Fibroblast of skin of abdomen (primary cell): ENCODE measurements around the gene CLEC4G. TPM values are rescaled to one million over a fixed set of nuclear protein-coding genes. Genes with fewer than 3 reads are reported as not detected.
"Not testable (repeated sequence)": the region's sequence is repeated elsewhere in the genome, so short reads cannot be mapped to it uniquely, and the experiment has no call there.

Experiments
- DNase-seq: peaks from one replicate; pipeline ENCODE4 v3.0.0-alpha.2; 2013
- polyA plus RNA-seq, 2 experiments: library from polyadenylated mRNA; unstranded; fragments of 120-200 nt; gene quantifications; one replicate each; pipeline ENCODE4 v1.2.1, GENCODE V29; 2013; ENCODE audit not compliant: insufficient read length in 2 of 2

Gene CLEC4G
- polyA plus RNA-seq (2013, experiment 1 of 2; ENCODE audit: insufficient read length) = not detected
- not detected for polyA plus RNA-seq (2013, experiment 2 of 2; ENCODE audit: insufficient read length)

GRCh38 chr19:7732045-7732444, at the start of gene CLEC4G:
Gene CLEC4G (minus strand): TSS chr19:7732110. CDS start chr19:7732102, 8 bp downstream.
- no peak for DNase-seq

DNA sequence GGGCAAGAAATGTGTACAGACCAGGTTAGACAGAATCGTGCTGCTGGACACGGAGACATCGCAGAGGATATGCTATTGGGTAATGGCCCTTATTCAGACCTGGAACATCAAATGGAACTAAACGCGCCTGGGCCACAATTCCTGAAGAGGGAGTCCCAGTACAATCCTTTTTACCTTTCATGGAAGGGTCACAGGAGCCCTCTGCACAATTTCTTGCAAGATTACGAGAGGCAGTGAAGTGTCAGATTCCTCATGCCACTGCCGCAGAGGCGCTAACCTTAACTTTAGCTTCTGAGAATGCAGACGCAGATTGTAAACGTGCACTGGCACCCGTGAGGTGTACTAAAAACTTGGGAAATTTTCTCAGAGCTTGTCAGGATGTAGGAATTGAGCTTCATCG, 49.2 kb upstream of the CLEC4G start:
- no peak for DNase-seq

- no peak for DNase-seq
These were observed 47.9 kb upstream of the CLEC4G start for GRCh38 chr19:7779631-7780486.

DNA sequence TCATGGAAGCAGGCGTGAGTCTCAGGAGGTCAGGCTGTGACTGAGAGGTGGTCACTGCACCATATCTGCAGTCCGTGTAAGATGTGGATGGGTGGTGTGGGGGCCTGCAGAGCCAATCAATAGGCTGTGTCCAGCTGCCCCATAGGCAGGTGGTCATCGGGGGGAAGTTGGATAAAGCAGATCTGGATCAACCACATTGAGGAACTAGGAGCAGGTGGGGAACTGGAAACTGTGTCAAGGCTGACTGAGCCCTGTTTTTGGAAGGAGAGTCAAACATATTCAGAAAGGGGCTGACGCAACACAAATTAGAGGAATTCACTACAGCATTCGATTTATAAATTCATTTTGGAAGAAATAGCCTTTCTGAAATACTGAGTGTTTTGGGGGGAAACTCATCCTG, 46.2 kb upstream of the CLEC4G start:
- DNase-seq = no peak

- no peak for DNase-seq
These were observed 43.9 kb upstream of the CLEC4G start for GRCh38 chr19:7775761-7776160.

DNA sequence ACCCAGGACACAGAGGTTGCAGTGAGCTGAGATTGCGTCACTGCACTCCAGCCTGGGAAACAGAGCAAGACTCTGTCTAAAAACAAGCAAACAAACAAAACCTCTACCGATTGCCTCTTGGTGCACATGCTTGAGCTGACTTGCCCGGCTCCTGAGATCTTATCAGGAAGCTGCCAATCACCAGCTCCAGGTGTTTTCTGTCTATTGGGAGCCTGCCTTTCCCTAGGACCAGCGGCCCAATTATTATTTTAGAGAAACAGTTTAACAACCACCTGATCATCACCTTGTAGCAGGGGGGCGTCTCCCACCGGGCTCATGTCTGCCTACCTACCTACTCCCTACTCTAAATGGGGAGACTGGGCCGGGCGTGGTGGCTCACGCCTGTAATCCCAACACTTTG, 41.9 kb upstream of the CLEC4G start:
- DNase-seq = no peak

GRCh38 chr19:7772752-7773291, 40.9 kb upstream of the CLEC4G start:
- peak; percentile 74 for DNase-seq

DNA sequence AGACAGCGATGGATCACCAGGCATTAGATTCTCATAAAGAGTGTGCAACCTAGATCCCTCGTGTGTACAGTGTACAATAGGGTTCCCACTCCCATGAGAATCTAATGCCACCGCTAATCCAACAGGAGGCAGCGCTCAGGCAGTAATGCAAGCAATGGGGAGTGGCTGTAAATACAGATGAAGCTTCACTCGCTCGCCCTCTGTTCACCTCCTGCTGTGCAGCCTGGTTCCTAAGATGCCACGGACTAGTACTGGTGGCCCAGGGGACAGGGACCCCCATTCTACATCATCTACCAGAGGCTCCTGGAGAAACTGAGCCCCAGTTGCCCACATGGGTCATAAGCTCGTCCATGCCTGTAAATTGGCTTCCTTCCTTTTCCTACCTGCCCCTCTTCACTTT, 39.2 kb upstream of the CLEC4G start:
- no peak for DNase-seq

DNA sequence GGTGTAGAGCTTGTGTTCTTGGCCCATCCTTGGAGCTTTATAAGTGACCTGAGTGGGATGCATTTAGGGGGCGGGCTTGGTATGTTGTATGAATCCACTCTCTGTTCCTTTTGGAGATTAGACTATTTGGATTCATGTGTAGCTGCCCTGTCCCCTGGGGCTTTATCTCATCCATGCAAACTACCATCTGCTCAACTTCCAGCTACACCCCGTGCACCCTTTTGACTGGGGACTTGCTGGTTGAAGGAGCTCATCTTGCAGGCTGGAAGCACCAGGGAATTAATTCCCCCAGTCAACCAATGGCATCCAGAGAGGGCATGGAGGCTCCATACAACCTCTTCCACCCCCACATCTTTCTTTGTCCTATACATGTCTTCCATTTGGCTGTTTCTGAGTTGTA, 37.3 kb upstream of the CLEC4G start:
- no peak for DNase-seq

DNA sequence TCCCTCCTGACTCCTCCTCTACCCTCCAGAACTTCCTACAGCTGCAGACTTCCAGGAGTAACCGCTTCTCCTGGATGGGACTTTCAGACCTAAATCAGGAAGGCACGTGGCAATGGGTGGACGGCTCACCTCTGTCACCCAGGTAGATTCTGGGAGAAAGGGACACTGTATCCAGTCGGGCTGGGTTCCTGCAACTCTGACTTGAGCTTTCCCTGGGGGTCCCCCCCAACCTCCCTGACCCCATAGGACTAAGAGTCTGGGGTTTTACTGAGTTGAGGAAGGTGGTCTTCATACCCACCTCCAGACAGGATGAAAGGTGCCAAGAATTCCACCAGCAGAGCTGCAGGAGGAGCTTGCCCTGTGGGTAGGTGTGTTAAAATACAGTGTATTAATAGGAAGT, 35.6 kb upstream of the CLEC4G start:
- no peak for DNase-seq

GRCh38 chr19:7766535-7766934, 34.6 kb upstream of the CLEC4G start:
- no peak for DNase-seq

DNA sequence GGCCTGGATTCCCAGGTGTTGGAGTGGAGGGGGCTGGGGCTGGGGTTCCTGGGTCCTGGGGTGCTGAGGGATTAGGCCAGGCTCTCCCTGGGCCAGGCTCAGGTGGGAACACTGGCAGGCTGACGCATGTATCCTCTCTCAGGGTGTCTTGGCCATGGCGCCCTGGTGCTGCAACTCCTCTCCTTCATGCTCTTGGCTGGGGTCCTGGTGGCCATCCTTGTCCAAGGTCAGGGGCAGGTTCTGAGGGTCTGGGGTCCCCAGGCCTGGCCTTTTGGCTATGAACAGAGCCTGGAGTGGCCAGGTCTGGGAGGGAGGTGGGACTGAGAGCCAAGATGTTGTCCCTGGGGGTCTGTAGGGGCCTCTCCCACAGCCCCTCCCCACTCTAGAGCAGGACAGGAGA, 33.1 kb upstream of the CLEC4G start:
- DNase-seq = not testable (repeated sequence)

- DNase-seq = not testable (repeated sequence)
These were observed 32.2 kb upstream of the CLEC4G start for GRCh38 chr19:7764157-7764556.

DNA sequence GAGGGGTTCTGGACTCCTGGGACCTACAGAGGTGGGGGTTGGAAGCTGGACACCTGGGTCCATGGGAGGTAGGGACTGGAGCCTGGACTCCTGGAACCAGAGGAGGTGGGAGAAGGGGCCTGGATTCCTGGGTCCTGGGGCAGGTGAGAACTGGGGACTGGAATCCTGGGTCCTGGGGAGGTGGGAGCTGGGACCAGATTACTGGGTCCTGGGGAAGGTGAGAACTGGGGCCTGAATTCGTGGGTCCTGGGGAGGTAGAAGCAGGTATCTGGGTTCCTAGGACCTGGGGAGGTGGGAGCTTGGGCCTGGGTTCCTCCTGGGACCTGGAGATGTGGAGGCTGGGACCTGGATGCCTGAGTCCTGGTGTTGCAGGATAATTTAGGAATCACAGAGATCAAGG, 31.8 kb upstream of the CLEC4G start:
- DNase-seq = no peak

DNA sequence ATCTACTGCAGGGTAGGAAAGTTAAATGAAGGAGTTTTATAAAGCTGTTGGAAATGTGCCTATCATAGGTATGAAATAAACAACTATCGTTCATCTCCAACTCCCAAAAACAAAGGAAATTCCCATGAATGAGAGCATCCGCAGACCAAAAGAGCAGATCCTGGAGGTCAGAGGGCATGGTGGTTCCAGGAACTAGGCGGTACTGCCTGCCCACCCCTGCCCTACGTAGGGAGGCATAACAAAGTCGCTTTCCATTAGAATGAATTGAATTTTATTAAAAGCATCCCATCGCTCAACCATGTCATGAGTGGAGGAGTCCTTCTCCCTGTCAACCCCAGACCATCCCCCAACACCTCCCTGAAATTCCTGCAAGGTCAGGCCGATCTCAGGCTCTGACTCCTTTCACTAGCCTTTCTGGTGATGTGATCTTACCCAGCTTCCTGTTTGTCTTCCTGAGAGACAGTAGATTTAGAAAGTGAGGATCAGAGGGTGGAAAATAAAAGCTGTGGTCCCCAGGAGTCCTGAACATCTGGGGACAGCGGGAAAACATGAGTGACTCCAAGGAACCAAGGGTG, 30.9 kb upstream of the CLEC4G start, which contains the start of gene CLEC4M:
Gene CLEC4M, plus strand, starts transcription at position 525 of the 575 bp plus-strand sequence. Its CDS starts 24 bp downstream, at position 549.
- DNase-seq = no peak

- DNase-seq = no peak
These were observed 27.2 kb upstream of the CLEC4G start for GRCh38 chr19:7759156-7759555.

- no peak for DNase-seq
These were observed 25.4 kb upstream of the CLEC4G start for GRCh38 chr19:7757358-7757757.

GRCh38 chr19:7756258-7756657, 24.3 kb upstream of the CLEC4G start:
- no peak for DNase-seq

DNA sequence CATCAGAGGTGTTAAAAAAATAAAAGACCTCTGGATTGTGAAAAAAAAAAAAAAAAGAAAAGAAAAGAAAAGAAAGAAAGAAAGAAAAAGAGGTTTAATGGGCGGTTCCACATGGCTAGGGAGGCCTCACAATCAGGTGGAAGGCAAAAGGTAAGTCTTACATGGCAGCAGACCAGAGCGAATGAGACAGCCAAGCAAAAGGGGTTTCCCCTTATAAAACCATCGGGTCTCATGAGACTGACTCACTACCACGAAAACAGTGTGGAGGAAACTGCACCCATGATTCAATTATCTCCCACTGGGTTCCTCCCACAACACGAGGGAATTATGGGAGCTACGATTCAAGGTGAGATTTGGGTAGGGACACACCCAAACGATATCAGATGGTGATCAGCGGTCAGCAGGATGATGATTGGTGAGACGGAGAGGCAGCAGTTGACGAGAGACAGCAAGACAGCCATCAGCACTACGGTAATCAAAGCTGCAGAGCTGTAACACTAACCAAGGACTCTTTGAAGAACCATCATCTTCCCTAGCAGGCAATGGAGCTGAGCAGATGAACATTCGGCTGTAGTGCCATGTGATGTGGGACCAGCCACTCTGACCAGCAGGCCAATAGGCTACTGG, 19.4 kb upstream of the CLEC4G start:
- no peak for DNase-seq

- DNase-seq = no peak
These were observed 16.8 kb upstream of the CLEC4G start for GRCh38 chr19:7748756-7749155.

- DNase-seq = no peak
These were observed 16.3 kb upstream of the CLEC4G start for GRCh38 chr19:7748171-7748570.

- no peak for DNase-seq
These were observed 15.3 kb upstream of the CLEC4G start, which contains the start of gene CD209 for GRCh38 chr19:7746903-7747884. Gene CD209 (minus strand): TSS chr19:7747534. CDS start chr19:7747511, 23 bp downstream.
